ENCODE results near the gene TAL1.

GRCh38 chr1:47189844-47190508 is 42.0 kb downstream of the TAL1 start, which contains the start of gene PDZK1IP1:
- no peak for TF ChIP-seq YY1 (IDR thresholded peaks at IDR 0.05; ENCODE audit: insufficient read depth, insufficient read length)
- no peak for TF ChIP-seq SUZ12 (IDR thresholded peaks at IDR 0.05; ENCODE audit: extremely low read depth, insufficient read depth, insufficient read length)

All from NT2/D1 (cell line).